Karpas-422 (cell line): Measurements from ENCODE around the gene COL4A2. TPM values are rescaled to one million over a fixed set of nuclear protein-coding genes. Genes with fewer than 3 reads are reported as not detected.
A peak's percentile ranks its signal among the peaks of the same experiment; 100 is the strongest.

Experiments used
- DNase-seq: peaks from one replicate; pipeline ENCODE4 v3.0.0-alpha.2; 2015
- H2AFZ ChIP-seq: fragments of 200-600 bp; sonication (generic); 2 replicates; pipeline ENCODE4 v1.6.1; 2014; ENCODE audit warnings: antibody characterized with exemption, low read length, mixed read lengths
- H3K27ac ChIP-seq: fragments of 200-600 bp; sonication (generic); 2 replicates; pipeline ENCODE4 v1.5.1; 2014; ENCODE audit warnings: mild to moderate bottlenecking, low read length, moderate library complexity
- H3K27me3 ChIP-seq: fragments of 200-600 bp; sonication (generic); 2 replicates; pipeline ENCODE4 v1.6.1; 2014; ENCODE audit warnings: low read length, mixed read lengths
- H3K36me3 ChIP-seq: fragments of 200-600 bp; sonication (generic); 2 replicates; pipeline ENCODE4 v1.6.1; 2014; ENCODE audit warnings: low read length, mixed read lengths; ENCODE audit not compliant: insufficient read depth
- H3K4me1 ChIP-seq: fragments of 200-600 bp; sonication (generic); 2 replicates; pipeline ENCODE4 v1.6.1; 2014; ENCODE audit warnings: mild to moderate bottlenecking, low read length, mixed read lengths
- H3K4me2 ChIP-seq: fragments of 200-600 bp; sonication (generic); 2 replicates; pipeline ENCODE4 v1.6.1; 2014; ENCODE audit warnings: low read length, low read depth, mild to moderate bottlenecking; ENCODE audit not compliant: poor library complexity, severe bottlenecking
- H3K4me3 ChIP-seq: fragments of 200-600 bp; sonication (generic); 2 replicates; pipeline ENCODE4 v1.5.1; 2014; ENCODE audit warnings: mild to moderate bottlenecking, antibody characterized with exemption, low read length, mixed read lengths
- H3K79me2 ChIP-seq: fragments of 200-600 bp; sonication (generic); 2 replicates; pipeline ENCODE4 v1.6.1; 2014; ENCODE audit warnings: mild to moderate bottlenecking, low read length, mixed read lengths
- H3K9ac ChIP-seq: fragments of 200-600 bp; sonication (generic); 2 replicates; pipeline ENCODE4 v1.6.0; 2014; ENCODE audit warnings: low read length
- H3K9me2 ChIP-seq: fragments of 200-600 bp; sonication (generic), shearing (Covaris generic); replicated peaks from 2 replicates; pipeline ENCODE4 v1.6.0; 2014; ENCODE audit warnings: mild to moderate bottlenecking, low read length, moderate library complexity; ENCODE audit not compliant: insufficient read depth
- H3K9me3 ChIP-seq: fragments of 300-700, 200-600 bp; sonication (generic); 2 replicates; pipeline ENCODE4 v1.6.1; 2014; ENCODE audit warnings: low read length, mixed read lengths
- H4K20me1 ChIP-seq: fragments of 200-600 bp; sonication (generic); 2 replicates; pipeline ENCODE4 v1.6.1; 2014; ENCODE audit warnings: mild to moderate bottlenecking, antibody characterized with exemption, low read length, low read depth; ENCODE audit not compliant: insufficient read depth
- total RNA-seq: library from RNA; depleted of rRNA; stranded (reverse); fragments of >200 nt; shearing (Covaris generic); gene quantifications from 2 replicates; pipeline ENCODE4 v1.2.3, GENCODE V29; 2014; ENCODE audit warnings: low replicate concordance

Gene COL4A2
- total RNA-seq, 1 experiment from 2014 or later = not detected

DNA sequence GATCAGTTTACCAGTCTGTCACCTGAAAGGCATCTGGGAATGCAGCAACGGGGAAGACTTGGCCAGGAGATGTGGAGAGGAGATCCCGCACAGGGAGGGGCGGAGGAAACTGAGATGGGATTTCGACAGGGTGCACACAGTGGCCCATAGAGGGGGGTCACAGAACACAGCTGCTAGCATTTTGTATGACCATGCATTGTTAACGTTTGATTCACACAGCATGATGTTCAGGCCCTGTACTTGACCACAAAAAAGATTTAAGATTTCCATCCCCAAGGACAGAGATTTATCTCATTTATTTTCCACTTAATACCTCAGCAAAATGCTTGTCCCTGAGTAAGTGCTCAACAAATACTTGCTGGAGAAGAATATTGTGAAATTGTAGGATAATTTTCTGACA is 191.2 kb downstream of the COL4A2 start:
- no peaks in the 10 kb centered on the region for H3K9me2 ChIP-seq
- no peak overlapping the region for H2AFZ ChIP-seq
- H3K79me2 ChIP-seq = no peaks in the 10 kb centered on the region

DNA sequence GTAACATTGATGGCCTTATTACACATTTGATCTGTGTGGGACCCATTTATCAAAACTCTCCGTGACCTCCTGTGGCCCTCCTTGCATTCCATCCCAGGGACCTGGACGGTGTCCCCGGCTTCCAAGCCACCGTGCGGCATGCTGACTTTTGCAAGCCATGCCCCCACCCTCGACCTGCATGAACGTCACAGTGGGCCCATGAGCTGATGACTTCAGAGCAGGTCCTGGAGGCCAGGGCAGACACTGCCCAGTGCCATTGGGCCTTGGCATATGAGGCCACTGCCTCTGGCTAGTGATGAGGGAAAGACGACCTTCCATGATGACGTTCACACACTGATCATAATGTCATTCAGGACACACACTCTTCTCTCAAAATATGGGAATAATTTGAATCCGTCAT is 191.7 kb downstream of the COL4A2 start:
- no peaks in the 10 kb centered on the region for H3K36me3 ChIP-seq
- no peak overlapping the region for H3K4me3 ChIP-seq
- 0 out of 2 replicates have a peak, but pooled peaks cover 5% of the 10 kb centered on the region for H4K20me1 ChIP-seq
- no peaks in the 10 kb centered on the region for H3K27me3 ChIP-seq
- H3K4me2 ChIP-seq = no peak overlapping the region
- no peak overlapping the region for H2AFZ ChIP-seq
- H3K79me2 ChIP-seq = no peaks in the 10 kb centered on the region
- H3K9me2 ChIP-seq = no peaks in the 10 kb centered on the region
- H3K4me1 ChIP-seq = peaks cover 6% of the 10 kb centered on the region
- H3K9ac ChIP-seq = no peak overlapping the region
- no peaks in the 10 kb centered on the region for H3K9me3 ChIP-seq
- no peak for DNase-seq
- H3K27ac ChIP-seq = no peak overlapping the region

More for the DNA sequence above, 191.2 kb downstream of the COL4A2 start:
- H3K4me2 ChIP-seq = no peak overlapping the region
- no peaks in the 10 kb centered on the region for H3K9me3 ChIP-seq
- H3K27me3 ChIP-seq = no peaks in the 10 kb centered on the region
- H4K20me1 ChIP-seq = 0 out of 2 replicates have a peak, but pooled peaks cover 4% of the 10 kb centered on the region
- H3K27ac ChIP-seq = no peak overlapping the region
- no peak overlapping the region for H3K4me3 ChIP-seq
- H3K36me3 ChIP-seq = no peaks in the 10 kb centered on the region
- H3K4me1 ChIP-seq = peaks cover 2% of the 10 kb centered on the region
- no peak overlapping the region for H3K9ac ChIP-seq
- no peak for DNase-seq

DNA sequence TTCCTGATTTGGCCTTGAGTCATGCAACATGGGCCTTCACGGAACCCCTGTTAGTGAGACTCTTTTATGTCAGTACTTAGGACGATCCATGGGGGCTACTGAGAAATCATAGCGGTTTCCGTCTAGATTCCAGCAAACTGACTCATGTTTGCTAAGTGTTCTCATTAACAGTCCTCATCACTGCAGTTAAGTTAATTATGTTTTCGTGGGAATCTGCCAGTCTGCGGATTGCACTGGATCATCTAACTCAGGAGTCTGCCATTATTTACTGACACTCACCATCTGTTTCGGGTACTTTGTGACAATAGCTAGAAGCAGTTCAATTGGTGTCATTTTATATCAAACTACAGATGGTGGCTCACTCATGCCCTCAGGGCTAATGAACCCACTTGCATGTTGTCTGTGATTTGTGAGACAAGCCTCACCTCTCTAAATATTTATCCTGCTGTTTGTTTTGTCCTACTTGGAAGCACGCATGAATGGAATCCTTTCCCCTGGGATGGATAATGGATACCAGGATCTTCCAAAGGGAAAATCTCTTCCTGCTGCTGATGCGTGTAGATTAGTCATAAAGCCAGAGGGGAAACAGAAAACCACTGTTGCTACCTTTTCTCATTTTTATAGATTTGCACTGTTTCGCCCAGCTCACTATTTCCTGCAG is 192.7 kb downstream of the COL4A2 start:
- Histone ChIP-seq H3K9me3 (no peaks in the 10 kb centered on the region), H3K4me3 (no peak overlapping the region), H3K9me2 (no peaks in the 10 kb centered on the region), H3K4me2 (no peak overlapping the region), H2AFZ (no peak overlapping the region), H4K20me1 (peaks cover 9% of the 10 kb centered on the region; the same call in 1 of the 2 replicates), H3K9ac (no peak overlapping the region), H3K4me1 (peaks cover 8% of the 10 kb centered on the region), H3K79me2 (no peaks in the 10 kb centered on the region), H3K27ac (no peak overlapping the region), H3K36me3 (no peaks in the 10 kb centered on the region), H3K27me3 (no peaks in the 10 kb centered on the region)
- no peak for DNase-seq

DNA sequence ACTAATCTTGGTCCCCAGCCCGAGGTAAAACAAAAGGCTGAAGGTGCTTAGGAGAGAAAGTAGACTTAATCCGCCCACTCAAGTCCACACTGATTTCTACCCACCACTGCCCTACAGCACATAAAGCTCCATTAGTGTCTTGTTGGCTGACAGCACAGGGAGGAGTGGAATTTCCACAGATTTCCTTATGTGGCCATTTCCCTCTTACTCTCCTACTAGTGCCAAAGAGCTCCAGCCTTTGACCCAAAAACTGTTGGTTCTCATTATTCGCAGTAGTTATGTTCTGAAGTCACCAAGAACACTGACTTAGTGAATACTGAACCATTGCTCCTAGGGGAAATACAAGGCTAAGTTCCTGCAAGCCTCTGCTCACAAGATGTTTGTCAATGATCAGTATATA is 193.3 kb downstream of the COL4A2 start:
- Histone ChIP-seq H3K79me2 (no peaks in the 10 kb centered on the region), H3K27ac (no peak overlapping the region), H3K9me3 (no peaks in the 10 kb centered on the region), H4K20me1 (peaks cover 9% of the 10 kb centered on the region; the same call in 1 of the 2 replicates), H3K4me2 (no peak overlapping the region), H2AFZ (no peak overlapping the region), H3K9me2 (no peaks in the 10 kb centered on the region), H3K9ac (no peak overlapping the region), H3K27me3 (no peaks in the 10 kb centered on the region), H3K4me1 (peaks cover 8% of the 10 kb centered on the region), H3K4me3 (no peak overlapping the region), H3K36me3 (no peaks in the 10 kb centered on the region)
- DNase-seq = no peak

DNA sequence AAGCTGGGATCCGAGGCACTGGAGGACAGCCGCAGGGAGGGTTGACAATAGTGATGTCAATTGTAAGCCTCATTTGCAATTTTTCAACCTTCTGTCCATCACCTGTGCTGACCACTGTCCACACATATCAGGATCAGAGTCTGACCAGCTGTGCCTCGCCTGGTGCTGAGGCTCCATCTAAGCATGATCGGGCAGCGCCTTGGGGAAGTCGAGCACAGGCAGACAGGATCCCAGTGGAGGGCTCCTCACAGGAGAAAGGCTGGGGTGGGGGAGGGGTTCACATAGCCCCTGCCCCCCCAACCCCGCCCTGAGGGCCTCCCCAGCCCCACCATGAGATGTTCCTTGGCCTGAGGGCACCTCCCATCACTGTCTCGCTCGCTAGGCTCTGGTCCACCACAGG is 194.1 kb downstream of the COL4A2 start:
- Histone ChIP-seq H3K36me3 (no peaks in the 10 kb centered on the region), H4K20me1 (peaks cover 9% of the 10 kb centered on the region; the same call in 1 of the 2 replicates), H3K4me2 (no peak overlapping the region), H3K79me2 (no peaks in the 10 kb centered on the region), H3K27ac (no peak overlapping the region), H3K4me3 (no peak overlapping the region), H3K9ac (no peak overlapping the region), H3K4me1 (peaks cover 8% of the 10 kb centered on the region), H3K9me2 (no peaks in the 10 kb centered on the region), H3K27me3 (no peaks in the 10 kb centered on the region), H3K9me3 (no peaks in the 10 kb centered on the region), H2AFZ (no peak overlapping the region)
- DNase-seq = no peak

DNA sequence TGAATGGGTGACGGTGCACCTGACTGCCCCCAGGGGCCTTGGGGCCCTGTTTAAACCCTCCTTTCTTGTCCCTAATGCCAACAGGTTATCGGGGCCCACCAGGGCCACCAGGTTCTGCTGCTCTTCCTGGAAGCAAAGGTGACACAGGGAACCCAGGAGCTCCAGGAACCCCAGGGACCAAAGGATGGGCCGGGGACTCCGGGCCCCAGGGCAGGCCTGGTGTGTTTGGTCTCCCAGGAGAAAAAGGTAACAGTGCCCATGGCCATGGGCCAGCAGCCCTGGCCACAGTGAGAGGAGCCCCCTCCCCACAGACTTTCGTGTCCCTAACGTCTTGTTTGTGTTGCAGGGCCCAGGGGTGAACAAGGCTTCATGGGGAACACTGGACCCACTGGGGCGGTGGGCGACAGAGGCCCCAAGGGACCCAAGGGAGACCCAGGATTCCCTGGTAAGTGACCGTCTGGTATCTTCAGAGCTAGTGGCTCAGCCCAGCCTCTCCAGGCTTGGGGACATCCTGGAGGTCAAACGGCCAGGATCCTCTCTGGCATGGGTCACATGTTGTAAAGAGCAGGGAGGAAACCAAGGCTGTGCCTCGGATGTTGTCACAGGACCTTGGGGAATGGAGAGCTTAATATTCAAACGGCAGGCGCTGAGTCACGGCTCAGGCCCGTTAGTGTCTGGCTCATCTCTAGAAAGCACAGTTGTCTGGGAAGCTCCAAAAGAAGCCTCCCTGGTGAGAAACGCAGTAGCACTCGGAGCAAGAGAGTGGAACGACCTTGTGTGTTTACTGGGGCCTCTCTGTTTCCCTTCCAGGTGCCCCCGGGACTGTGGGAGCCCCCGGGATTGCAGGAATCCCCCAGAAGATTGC is 196.2 kb downstream of the COL4A2 start:
- H3K4me2 ChIP-seq = no peak overlapping the region
- no peak overlapping the region for H3K9ac ChIP-seq

DNA sequence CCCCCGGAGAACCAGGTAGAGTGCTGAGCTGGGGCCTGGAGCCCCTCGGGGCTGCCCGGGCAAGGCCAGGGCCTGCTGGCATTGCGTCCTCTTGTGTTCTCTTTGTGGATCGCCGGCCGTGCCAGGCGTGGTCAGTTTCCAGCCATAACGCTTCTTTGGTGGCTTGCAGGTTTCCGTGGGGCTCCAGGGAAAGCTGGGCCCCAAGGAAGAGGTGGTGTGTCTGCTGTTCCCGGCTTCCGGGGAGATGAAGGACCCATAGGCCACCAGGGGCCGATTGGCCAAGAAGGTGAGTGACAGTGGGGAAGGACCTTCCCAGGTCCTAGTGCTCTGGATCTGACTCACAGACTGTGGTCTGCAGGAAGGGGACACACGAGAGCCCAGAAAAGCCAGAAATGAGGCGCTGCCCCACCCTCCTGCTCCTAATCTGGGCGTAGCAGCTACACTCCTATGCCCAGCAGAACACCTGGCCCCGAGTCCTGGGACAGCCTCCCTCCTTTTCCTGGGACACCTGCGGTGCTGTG is 197.0 kb downstream of the COL4A2 start:
- Histone ChIP-seq H3K4me2 (no peak overlapping the region), H3K4me1 (peaks cover 8% of the 10 kb centered on the region), H3K36me3 (no peaks in the 10 kb centered on the region), H3K4me3 (no peak overlapping the region), H3K27me3 (no peaks in the 10 kb centered on the region), H3K79me2 (no peaks in the 10 kb centered on the region), H4K20me1 (peaks cover 9% of the 10 kb centered on the region; the same call in 1 of the 2 replicates), H3K9ac (no peak overlapping the region), H2AFZ (no peak overlapping the region), H3K27ac (no peak overlapping the region), H3K9me2 (no peaks in the 10 kb centered on the region), H3K9me3 (no peaks in the 10 kb centered on the region)
- no peak for DNase-seq

More for the DNA sequence above, 196.2 kb downstream of the COL4A2 start:
- Histone ChIP-seq H3K4me1 (peaks cover 8% of the 10 kb centered on the region), H3K27ac (no peak overlapping the region), H3K9me3 (no peaks in the 10 kb centered on the region), H3K4me3 (no peak overlapping the region), H3K27me3 (no peaks in the 10 kb centered on the region), H3K9me2 (no peaks in the 10 kb centered on the region), H3K79me2 (no peaks in the 10 kb centered on the region), H3K36me3 (no peaks in the 10 kb centered on the region), H4K20me1 (peaks cover 9% of the 10 kb centered on the region; the same call in 1 of the 2 replicates), H2AFZ (no peak overlapping the region)
- peak; percentile 74 for DNase-seq

DNA sequence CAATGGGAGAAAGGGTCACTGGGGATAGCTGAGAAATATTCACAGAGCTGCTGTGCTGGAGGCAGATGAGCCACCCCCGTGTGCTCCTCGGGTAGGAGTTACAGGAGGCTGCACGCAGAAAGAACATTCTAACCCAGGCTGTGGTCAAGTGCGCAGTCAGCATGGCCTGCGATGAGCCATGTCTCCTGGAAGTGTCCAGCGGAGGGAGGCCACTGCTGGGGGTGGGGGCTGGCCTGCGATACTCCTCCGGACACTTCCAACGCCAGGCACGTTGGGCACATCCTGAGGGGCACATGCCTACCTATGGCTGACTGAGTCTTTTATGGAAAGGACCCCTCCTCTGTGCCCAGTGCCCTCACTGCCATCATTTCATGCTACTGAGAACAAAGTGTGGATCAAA is 198.5 kb downstream of the COL4A2 start:
- Histone ChIP-seq H3K9me2 (no peaks in the 10 kb centered on the region), H3K9ac (no peak overlapping the region), H3K4me1 (peaks cover 21% of the 10 kb centered on the region), H3K9me3 (no peaks in the 10 kb centered on the region), H3K27ac (no peak overlapping the region), H2AFZ (no peak overlapping the region), H3K79me2 (no peaks in the 10 kb centered on the region), H3K27me3 (no peaks in the 10 kb centered on the region), H3K4me2 (no peak overlapping the region), H3K36me3 (no peaks in the 10 kb centered on the region), H3K4me3 (no peak overlapping the region), H4K20me1 (peaks cover 9% of the 10 kb centered on the region; the same call in 1 of the 2 replicates)
- DNase-seq = no peak
